ENCODE results near the gene PARK7.

Gene PARK7

DNA sequence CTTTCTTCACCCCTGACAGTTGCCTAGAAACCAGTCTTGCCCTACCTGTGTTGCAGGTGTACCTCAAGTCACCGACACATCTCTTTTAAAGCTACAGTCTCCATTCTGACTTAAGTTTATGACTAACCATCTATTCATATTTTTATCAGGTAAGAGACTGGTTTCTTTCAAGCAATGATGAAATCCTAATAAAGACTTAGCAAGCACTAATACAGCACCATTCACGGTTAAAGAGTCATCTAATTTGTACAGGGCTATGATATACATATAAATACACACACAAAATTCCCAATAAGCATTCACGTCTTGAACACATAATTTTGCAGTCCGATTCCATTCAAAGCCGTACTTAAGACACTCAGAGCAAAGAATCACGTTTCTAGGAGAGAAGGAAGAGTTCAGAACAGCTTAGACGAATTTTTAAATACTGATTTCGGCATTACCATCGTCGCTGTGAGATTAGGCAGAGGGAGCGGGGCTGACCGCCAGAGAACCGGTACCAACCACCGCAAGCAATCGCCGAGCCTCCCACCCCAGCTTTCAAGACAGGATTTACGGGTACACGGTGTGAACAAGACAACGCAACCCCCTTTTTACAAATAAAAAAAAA lies 63.7 kb downstream of the PARK7 start:
- ATAC-seq: no peak

- ATAC-seq: peak; percentile 3 to 11
Measured at GRCh38 chr1:8025671-8026144, 64.2 kb downstream of the PARK7 start.

- peak; percentile 97 for ATAC-seq
Measured at GRCh38 chr1:8026153-8026975, 64.9 kb downstream of the PARK7 start, which contains the start of gene ERRFI1. Gene ERRFI1, minus strand, starts transcription at chr1:8026309. Its CDS starts 10,690 bp downstream, at chr1:8015619.

GRCh38 chr1:8026976-8027747 lies 65.7 kb downstream of the PARK7 start:
- ATAC-seq: no peak

- no peak for ATAC-seq
Measured at GRCh38 chr1:8027748-8028570, 66.4 kb downstream of the PARK7 start.

DNA sequence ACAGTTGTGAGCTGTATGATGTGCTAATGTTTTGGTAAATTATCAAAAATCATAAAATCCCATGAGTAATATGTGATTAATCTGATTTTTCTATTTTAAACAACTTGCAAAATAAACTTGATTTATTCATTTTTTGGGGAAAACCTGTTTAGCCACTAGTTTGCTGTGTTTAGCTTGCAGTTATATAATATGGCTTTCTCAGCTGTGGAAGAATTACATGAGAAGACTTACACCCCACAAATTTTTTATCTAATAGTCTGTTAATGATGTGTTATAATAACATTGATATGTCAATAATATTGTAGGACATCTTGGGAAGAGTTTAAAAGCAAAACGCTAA lies 67.0 kb downstream of the PARK7 start:
- no peak for ATAC-seq

DNA sequence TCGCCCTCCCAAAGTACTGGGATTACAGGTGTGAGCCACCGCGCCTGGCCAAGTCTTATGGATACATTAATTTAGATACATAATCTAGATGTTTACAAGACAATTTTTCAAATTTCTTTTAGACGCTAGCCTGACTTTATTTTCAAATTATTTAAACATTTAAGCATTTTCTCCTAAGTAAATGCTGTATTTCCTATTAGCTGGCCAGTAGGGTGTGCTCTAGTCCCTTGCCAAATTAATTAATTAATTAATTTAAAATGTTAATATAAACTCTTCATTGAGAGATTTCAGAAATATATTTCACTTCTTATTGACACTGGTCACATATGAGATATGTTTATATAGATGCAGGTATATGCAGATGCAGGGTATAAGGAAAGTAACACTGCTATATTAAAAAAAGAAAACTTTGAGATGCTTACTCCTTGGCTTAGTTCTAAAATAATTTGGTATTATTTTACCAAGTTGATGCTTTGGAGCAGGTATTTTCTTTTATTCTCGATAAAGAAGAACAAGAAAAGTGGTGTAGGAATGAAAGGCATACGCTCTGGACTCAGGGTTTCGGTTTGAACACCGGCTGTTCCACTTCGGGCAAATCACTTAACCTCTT lies 69.8 kb downstream of the PARK7 start:
- no peak for ATAC-seq

DNA sequence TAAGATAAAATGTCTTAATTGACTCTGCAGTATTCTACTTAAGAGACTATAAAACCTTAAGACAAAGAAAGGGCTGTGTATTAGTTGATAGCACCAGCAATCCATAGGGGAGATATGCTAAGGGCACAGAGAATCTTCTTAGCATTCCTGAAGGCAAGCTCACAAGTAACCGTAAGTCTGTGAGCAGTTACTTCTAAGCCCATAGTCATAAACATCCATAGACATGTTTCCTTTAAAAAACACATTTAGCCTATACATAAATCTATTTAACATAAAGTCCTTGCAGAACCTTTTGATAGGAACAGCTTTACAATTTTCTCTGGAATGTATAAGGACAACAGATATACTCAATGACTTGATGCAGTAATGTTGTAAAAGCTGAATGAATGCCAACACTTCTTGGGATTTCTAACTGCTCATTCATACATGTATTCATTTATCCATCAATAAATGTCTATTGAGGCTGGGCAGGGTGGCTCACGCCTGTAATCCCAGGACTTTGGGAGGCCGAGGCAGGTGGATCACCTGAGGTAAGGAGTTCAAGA lies 70.9 kb downstream of the PARK7 start:
- no peak for ATAC-seq

- no peak for ATAC-seq
Measured at GRCh38 chr1:8033322-8033721, 71.8 kb downstream of the PARK7 start.

Measured in activated CD4-positive, CD25-positive, alpha-beta regulatory T cell treated with anti-CD3 and anti-CD28 coated beads, Interleukin-2, amount 50 U/mL, for 24 hours (primary cell).